Body of pancreas (tissue), 4 donors: Measurements from ENCODE around the gene L1CAM. TPM values are rescaled to one million over a fixed set of nuclear protein-coding genes. Genes with fewer than 3 reads are reported as not detected.

Source experiments
- ATAC-seq: fragments of 150-250 bp; one replicate; pipeline ENCODE4 v1.9.1; 2016
- DNase-seq, 4 donors: peaks; one replicate each; pipeline ENCODE4 v3.0.0-alpha.2; 2019
- H3K27ac ChIP-seq, 4 donors: fragments of 200-600 bp; sonication (generic); 1 replicate in 3 of 4; 2 replicates in 1 of 4; pipeline versions ENCODE4 v1.5.1 to v1.6.1; 2016 to 2019; ENCODE audit warnings: mild to moderate bottlenecking in 1 of 4, mixed read lengths in 1 of 4, moderate library complexity in 1 of 4
- H3K27me3 ChIP-seq, 2 donors: fragments of 200-600 bp; sonication (generic); one replicate each; pipeline ENCODE4 v1.6.0; 2016; ENCODE audit warnings: mild to moderate bottlenecking in 1 of 2
- H3K36me3 ChIP-seq, 2 donors: fragments of 200-600 bp; sonication (generic); replicated peaks in 1 of 2; 2 replicates each; pipeline ENCODE4 v1.5.1; 2016; ENCODE audit warnings: low read depth in 2 of 2; ENCODE audit not compliant: insufficient read depth in 1 of 2
- H3K4me1 ChIP-seq: fragments of 200-600 bp; sonication (generic); one replicate; pipeline ENCODE4 v1.6.0; 2016
- H3K4me3 ChIP-seq, 2 donors: fragments of 200-600 bp; sonication (generic); 1 replicate in 1 of 2; 2 replicates in 1 of 2; pipeline ENCODE4 v1.5.1; 2016 to 2019
- H3K9me3 ChIP-seq, 3 donors: fragments of 200-600 bp; sonication (generic); 1 replicate in 2 of 3; 2 replicates in 1 of 3; pipeline ENCODE4 v1.5.1; 2016
- POLR2A ChIP-seq, 3 donors: fragments of 450-650 bp; IDR thresholded peaks; one replicate each; pipeline ENCODE4 v1.6.1; 2016; ENCODE audit warnings: antibody characterized with exemption in 3 of 3, mild to moderate bottlenecking in 2 of 3
- WGBS, 2 donors: methylation state at CpG; one replicate each; pipeline ENCODE4 v1.1.5; 2017; 5-methylcytosine and 5-hydroxymethylcytosine counted together
- intact Hi-C: fragments of 100-400 bp; cut with DNase I; formaldehyde crosslinking; loops from one replicate; pipeline ENCODE4 v1.15.1; 2023
- total RNA-seq, 2 donors: library from RNA; depleted of rRNA; stranded (reverse); fragments of >200 nt; gene quantifications; one replicate each; pipeline ENCODE4 v1.1.0, GENCODE V29; 2016
- TF ChIP-seq, protein P1 (sequence below), 7 experiments: fragments of 450-650 bp in 4 of 7; fragments of 200-600 bp in 3 of 7; sonication (generic) in 3 of 7; IDR thresholded peaks; one replicate each; pipeline ENCODE4 v1.5.1; 2016 to 2019; ENCODE audit warnings: antibody characterized with exemption in 7 of 7

The L1CAM gene
- total RNA-seq, 2 donors from 2014 or later: 1.8 to 7.9 TPM

DNA sequence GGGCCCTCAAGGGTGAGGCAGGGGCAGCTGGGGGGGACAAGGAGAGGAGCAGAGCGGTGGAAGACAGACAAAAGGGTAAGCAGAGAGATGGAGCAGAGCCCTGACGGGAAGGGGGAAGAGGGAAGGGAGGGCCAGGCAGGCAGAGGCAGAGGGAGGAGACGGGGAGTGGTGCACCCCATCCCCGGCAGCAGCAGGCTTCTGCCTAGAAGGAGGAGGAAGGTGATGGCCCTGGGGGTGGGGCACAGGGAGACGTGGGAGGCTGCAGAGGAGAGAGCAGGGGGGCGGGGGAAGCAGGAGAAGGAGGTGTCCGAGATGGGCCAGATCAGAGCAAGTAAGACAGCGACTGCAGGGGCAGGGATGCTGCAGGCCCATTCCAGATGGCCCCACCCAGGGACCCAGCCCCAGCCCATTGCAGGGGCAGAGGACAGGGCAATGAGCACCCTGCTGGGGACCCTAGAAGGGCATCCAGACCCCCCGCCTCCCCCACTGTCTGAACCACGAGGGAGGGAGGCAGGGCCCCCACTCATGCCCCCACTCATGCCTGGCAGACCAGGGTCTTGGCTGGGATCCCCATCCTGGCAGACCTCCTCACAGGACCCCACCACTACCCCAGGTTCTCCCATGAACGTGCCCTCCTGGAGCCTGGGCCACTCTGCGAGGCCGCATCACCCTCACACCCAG, 2.7 kb downstream of the L1CAM start:
- H3K4me3 ChIP-seq: no peak overlapping the region
- H3K4me1 ChIP-seq: peaks cover 5% of the 10 kb centered on the region
- H3K27me3 ChIP-seq: peaks cover 0 to 6% of the 10 kb centered on the region in 2 donors
- intact Hi-C loops: no loop called here
- DNase-seq: no peak
- ATAC-seq: no peak
- H3K36me3 ChIP-seq: no peaks in the 10 kb centered on the region
- H3K27ac ChIP-seq: no peak overlapping the region
- TF ChIP-seq, protein P1, sequence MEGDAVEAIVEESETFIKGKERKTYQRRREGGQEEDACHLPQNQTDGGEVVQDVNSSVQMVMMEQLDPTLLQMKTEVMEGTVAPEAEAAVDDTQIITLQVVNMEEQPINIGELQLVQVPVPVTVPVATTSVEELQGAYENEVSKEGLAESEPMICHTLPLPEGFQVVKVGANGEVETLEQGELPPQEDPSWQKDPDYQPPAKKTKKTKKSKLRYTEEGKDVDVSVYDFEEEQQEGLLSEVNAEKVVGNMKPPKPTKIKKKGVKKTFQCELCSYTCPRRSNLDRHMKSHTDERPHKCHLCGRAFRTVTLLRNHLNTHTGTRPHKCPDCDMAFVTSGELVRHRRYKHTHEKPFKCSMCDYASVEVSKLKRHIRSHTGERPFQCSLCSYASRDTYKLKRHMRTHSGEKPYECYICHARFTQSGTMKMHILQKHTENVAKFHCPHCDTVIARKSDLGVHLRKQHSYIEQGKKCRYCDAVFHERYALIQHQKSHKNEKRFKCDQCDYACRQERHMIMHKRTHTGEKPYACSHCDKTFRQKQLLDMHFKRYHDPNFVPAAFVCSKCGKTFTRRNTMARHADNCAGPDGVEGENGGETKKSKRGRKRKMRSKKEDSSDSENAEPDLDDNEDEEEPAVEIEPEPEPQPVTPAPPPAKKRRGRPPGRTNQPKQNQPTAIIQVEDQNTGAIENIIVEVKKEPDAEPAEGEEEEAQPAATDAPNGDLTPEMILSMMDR (IDR thresholded peaks at IDR 0.05): no peak
- no peak for TF ChIP-seq POLR2A (IDR thresholded peaks at IDR 0.05)
- H3K9me3 ChIP-seq: no peaks in the 10 kb centered on the region
- 51 to 71% methylated on average over 3 to 6 of the region's 13 CpGs for WGBS, 2 donors

DNA sequence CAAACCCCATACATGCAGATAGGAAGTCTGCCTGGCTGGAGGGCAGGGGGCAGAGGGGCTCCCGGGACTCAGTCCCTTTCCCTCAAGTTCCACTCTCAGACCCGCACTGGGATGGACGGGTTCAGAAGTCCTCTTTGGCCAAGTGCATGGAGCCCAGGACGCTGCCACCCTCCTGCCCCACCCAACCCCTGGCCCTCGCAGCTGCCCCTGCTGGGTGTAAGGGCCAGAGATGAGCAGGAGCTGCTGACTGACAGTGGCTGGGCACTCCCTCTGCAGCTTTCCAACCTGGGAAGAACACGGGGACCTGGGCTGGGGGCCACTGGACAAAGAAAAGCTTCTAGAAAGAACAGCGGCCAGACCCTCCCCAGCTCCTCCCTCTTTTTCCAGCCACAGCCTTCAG, 3.4 kb downstream of the L1CAM start:
- intact Hi-C loops: no loop called here
- Histone ChIP-seq H3K4me3 (no peak overlapping the region), H3K27me3 (peaks cover 0 to 6% of the 10 kb centered on the region in 2 donors), H3K4me1 (peaks cover 5% of the 10 kb centered on the region), H3K9me3 (no peaks in the 10 kb centered on the region), H3K36me3 (no peaks in the 10 kb centered on the region), H3K27ac (no peak overlapping the region)
- TF ChIP-seq, protein P1 (IDR thresholded peaks at IDR 0.05): no peak
- no peak for TF ChIP-seq POLR2A (IDR thresholded peaks at IDR 0.05)
- WGBS, 2 donors: 40 to 55% methylated on average over 1 to 7 of the region's 7 CpGs
- ATAC-seq (no peak), DNase-seq (no peak)

DNA sequence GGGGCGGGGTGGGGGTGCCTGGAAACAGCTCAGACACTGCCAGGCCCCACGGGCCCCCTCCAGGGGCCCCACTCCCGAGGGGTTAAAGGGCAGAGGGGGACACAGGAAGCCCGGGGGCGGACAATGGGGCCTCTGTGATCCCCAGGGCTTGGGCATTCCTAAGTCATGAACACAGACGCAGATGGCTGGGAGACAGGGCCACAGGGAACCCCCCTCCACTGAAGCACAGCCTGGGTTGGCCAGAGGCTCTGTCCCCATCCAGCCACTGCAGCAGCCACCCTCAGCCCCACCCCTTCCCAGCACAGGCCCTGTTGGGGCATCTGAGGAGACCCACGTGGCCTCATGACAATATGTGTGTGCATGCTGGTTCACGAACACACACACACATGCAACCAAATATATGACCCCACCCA, 3.9 kb downstream of the L1CAM start:
- H3K36me3 ChIP-seq: no peaks in the 10 kb centered on the region
- 37% methylated on average over 4 of the region's 8 CpGs; no CpG with 5 or more reads in 1 of the 2 donors for WGBS, 2 donors
- intact Hi-C loops: no loop called here
- H3K27me3 ChIP-seq: peaks cover 0 to 6% of the 10 kb centered on the region in 2 donors
- DNase-seq (no peak), ATAC-seq (no peak)
- TF ChIP-seq POLR2A (IDR thresholded peaks at IDR 0.05): no peak
- TF ChIP-seq, protein P1 (IDR thresholded peaks at IDR 0.05): no peak
- H3K9me3 ChIP-seq: no peaks in the 10 kb centered on the region
- no peak overlapping the region for H3K4me3 ChIP-seq
- no peak overlapping the region for H3K27ac ChIP-seq
- peaks cover 5% of the 10 kb centered on the region for H3K4me1 ChIP-seq

DNA sequence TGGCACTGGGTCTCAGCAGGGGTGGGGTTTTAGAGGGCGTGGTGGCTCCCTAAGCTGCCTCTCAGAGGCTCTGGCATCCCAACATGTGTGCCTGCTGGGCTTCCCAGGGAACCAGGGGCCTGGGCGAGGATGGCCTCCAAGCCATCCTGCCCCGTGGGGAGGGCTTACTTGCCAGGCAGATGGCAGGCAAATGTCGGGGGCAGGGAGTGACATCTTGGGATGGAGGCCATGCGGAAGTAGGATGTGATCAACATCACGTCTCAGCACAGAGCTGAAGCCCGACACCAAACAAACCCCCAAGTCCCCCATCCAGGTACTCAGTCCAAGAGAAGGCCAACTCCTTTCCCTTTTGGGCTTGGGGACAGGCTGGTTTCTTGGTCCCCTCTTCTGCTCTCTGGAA, 4.7 kb downstream of the L1CAM start:
- no peak for ATAC-seq
- intact Hi-C loops: no loop called here
- WGBS, 2 donors: 82% methylated on average over 5 of the region's 7 CpGs; no CpG with 5 or more reads in 1 of the 2 donors

More for the DNA sequence above, 4.7 kb downstream of the L1CAM start:
- no peak for TF ChIP-seq POLR2A (IDR thresholded peaks at IDR 0.05)
- TF ChIP-seq, protein P1 (IDR thresholded peaks at IDR 0.05): no peak
- H3K36me3 ChIP-seq: no peaks in the 10 kb centered on the region
- H3K9me3 ChIP-seq: no peaks in the 10 kb centered on the region
- H3K27me3 ChIP-seq: peaks cover 0 to 6% of the 10 kb centered on the region in 2 donors
- H3K4me1 ChIP-seq: peaks cover 5% of the 10 kb centered on the region
- no peak overlapping the region for H3K4me3 ChIP-seq
- no peak overlapping the region for H3K27ac ChIP-seq
- no peak for DNase-seq
